Endothelial cell of umbilical vein (primary cell): ENCODE measurements around the gene GRID2. TPM values are rescaled to one million over a fixed set of nuclear protein-coding genes. Genes with fewer than 3 reads are reported as not detected.

Experiments used
- BruUV-seq: library from RNA; stranded (reverse); fragments of 400-500 nt; replicated peaks from 2 replicates; lab custom pipeline; 2021; lab: Mats Ljungman, UMichigan
- CTCF ChIA-PET: fragments of 300-600, 350-600 bp; sonication (Branson Sonifier 250); formaldehyde crosslinking; loops from one replicate; lab custom pipeline; 2021; ENCODE audit warnings: antibody characterized with exemption, inconsistent platforms; lab: Charles Lee
- POLR2A ChIA-PET: fragments of 300-600, 350-600 bp; sonication (Branson Sonifier 250); formaldehyde crosslinking; loops from one replicate; lab custom pipeline; 2021; ENCODE audit warnings: antibody characterized with exemption, inconsistent platforms; lab: Charles Lee
- DNase-seq: peaks from one replicate; pipeline ENCODE4 v3.0.0-alpha.2; 2011; ENCODE audit warnings: low read depth, low spot score
- FAIRE-seq: peaks from 2 replicates; lab custom pipeline; 2011; peaks lifted over from hg19 to GRCh38; lab: Jason Lieb, UNC
- H2AFZ ChIP-seq: 2 replicates; pipeline ENCODE4 v1.6.0; 2012; ENCODE audit warnings: low read depth, low read length, control low read depth, inconsistent platforms
- H3K27ac ChIP-seq: 2 replicates; pipeline ENCODE4 v1.5.1; 2011; ENCODE audit warnings: low read depth, mild to moderate bottlenecking, control low read depth, low read length, moderate library complexity; ENCODE audit not compliant: insufficient read depth
- H3K27me3 ChIP-seq, 2 experiments: 2 replicates each; pipeline versions ENCODE4 v1.6.0 to v1.6.1; 2011; ENCODE audit warnings: low read length in 2 of 2, mixed read lengths in 1 of 2; ENCODE audit not compliant: control insufficient read depth in 2 of 2, insufficient read depth in 2 of 2
- H3K36me3 ChIP-seq, 2 experiments: 2 replicates in 1 of 2; 3 replicates in 1 of 2; pipeline ENCODE4 v1.5.1; 2011; ENCODE audit warnings: low read length in 2 of 2, mild to moderate bottlenecking in 1 of 2, moderate library complexity in 1 of 2; ENCODE audit not compliant: control insufficient read depth in 2 of 2, insufficient read depth in 2 of 2; ENCODE audit errors: extremely low read depth in 1 of 2
- H3K4me1 ChIP-seq: 3 replicates; pipeline ENCODE4 v1.5.1; 2011; ENCODE audit warnings: mild to moderate bottlenecking, low read length; ENCODE audit not compliant: control insufficient read depth, insufficient read depth; ENCODE audit errors: extremely low read depth
- H3K4me2 ChIP-seq: 2 replicates; pipeline ENCODE4 v1.6.1; 2011; ENCODE audit warnings: low read length, control low read depth, mixed read lengths; ENCODE audit not compliant: insufficient read depth
- H3K4me3 ChIP-seq, 3 experiments: fragments of 200-600 bp in 1 of 3; sonication (generic), shearing (Covaris generic) in 1 of 3; replicated peaks in 1 of 3; 2 replicates each; pipeline ENCODE4 v1.5.1; 2011 to 2016; ENCODE audit warnings: control low read depth in 3 of 3, low read length in 3 of 3, mild to moderate bottlenecking in 2 of 3, inconsistent platforms in 1 of 3, low read depth in 1 of 3, moderate library complexity in 1 of 3; ENCODE audit not compliant: insufficient read depth in 1 of 3
- H3K79me2 ChIP-seq: 2 replicates; pipeline ENCODE4 v1.6.0; 2012; ENCODE audit warnings: low read length, inconsistent platforms; ENCODE audit not compliant: control insufficient read depth, insufficient read depth
- H3K9ac ChIP-seq: replicated peaks from 2 replicates; pipeline ENCODE3; 2011; ENCODE audit warnings: low read length, control low read depth; ENCODE audit not compliant: insufficient read depth; ENCODE audit errors: extremely low read depth
- H3K9me1 ChIP-seq: replicated peaks from 3 replicates; pipeline ENCODE4 v1.6.0; 2011; ENCODE audit warnings: mild to moderate bottlenecking, low read length; ENCODE audit not compliant: control insufficient read depth, insufficient read depth; ENCODE audit errors: extremely low read depth
- H3K9me3 ChIP-seq: replicated peaks from 2 replicates; pipeline ENCODE4 v1.5.1; 2012; ENCODE audit warnings: low read length, inconsistent platforms; ENCODE audit not compliant: control insufficient read depth, insufficient read depth
- H4K20me1 ChIP-seq: replicated peaks from 2 replicates; pipeline ENCODE3; 2011; ENCODE audit warnings: mild to moderate bottlenecking, low read length; ENCODE audit not compliant: control insufficient read depth, insufficient read depth; ENCODE audit errors: extremely low read depth
- EZH2 ChIP-seq: IDR thresholded peaks from 2 replicates; pipeline ENCODE4 v1.6.1; 2012; ENCODE audit warnings: borderline replicate concordance, low read depth, mild to moderate bottlenecking, moderate library complexity, low read length, inconsistent platforms; ENCODE audit not compliant: severe bottlenecking
- FOS ChIP-seq: IDR thresholded peaks from 2 replicates; pipeline ENCODE4 v1.6.1; 2011; ENCODE audit warnings: mild to moderate bottlenecking, low read length, moderate library complexity, borderline replicate concordance; ENCODE audit not compliant: insufficient read depth
- GATA2 ChIP-seq: IDR thresholded peaks from 2 replicates; pipeline ENCODE4 v1.7.0; 2011; ENCODE audit warnings: low read depth, mild to moderate bottlenecking, moderate library complexity, mixed read lengths, low read length; ENCODE audit not compliant: insufficient read length, insufficient read depth
- JUN ChIP-seq: IDR thresholded peaks from 2 replicates; pipeline ENCODE4 v1.6.1; 2011; ENCODE audit warnings: borderline replicate concordance, low read depth; ENCODE audit not compliant: insufficient read length, insufficient read depth
- MAX ChIP-seq: IDR thresholded peaks from 2 replicates; pipeline ENCODE4 v1.6.1; 2011; ENCODE audit not compliant: insufficient read depth, insufficient read length
- MYC ChIP-seq: IDR thresholded peaks from one replicate; pipeline ENCODE4 v1.6.1; 2011; ENCODE audit warnings: mild to moderate bottlenecking, low read depth, low read length
- POLR2A ChIP-seq: IDR thresholded peaks from 2 replicates; pipeline ENCODE4 v1.6.1; 2012; ENCODE audit warnings: low read depth, mild to moderate bottlenecking, control low read depth, low read length
- POLR2AphosphoS5 ChIP-seq: IDR thresholded peaks from 2 replicates; pipeline ENCODE4 v1.6.1; 2012; ENCODE audit warnings: low read depth, mild to moderate bottlenecking, control low read depth, low read length, moderate library complexity; ENCODE audit not compliant: insufficient read depth
- dilution Hi-C: fragments of 300-500 bp; cut with MboI; formaldehyde crosslinking; loops from one replicate; pipeline ENCODE4 v1.15.0; 2019; ENCODE audit warnings: low sequenced_read_pairs; ENCODE audit not compliant: extremely low pct_ligation_motif_present
- intact Hi-C: fragments of 100-400 bp; cut with micrococcal nuclease; formaldehyde crosslinking; loops from one replicate; pipeline ENCODE4 v1.10.0; 2022
- polyA plus RNA-seq, 4 experiments: library from polyadenylated mRNA; depleted of rRNA in 3 of 4; stranded (reverse) in 3 of 4; unstranded in 1 of 4; fragments of >200 nt; gene quantifications; 2 replicates each; pipeline versions ENCODE4 v1.2.1 to v1.2.3, GENCODE V29; 2011 to 2012; ENCODE audit warnings: missing spikeins in 1 of 4
- total RNA-seq: library from RNA; stranded (reverse); gene quantifications from 2 replicates; pipeline ENCODE4 v1.2.3, GENCODE V29; 2021
- TF ChIP-seq, protein P1 (sequence below), 2 donors: IDR thresholded peaks; 1 replicate in 1 of 2; 2 replicates in 1 of 2; pipeline ENCODE4 v1.5.1; 2011; ENCODE audit warnings: low read length in 2 of 2, mild to moderate bottlenecking in 2 of 2, moderate library complexity in 2 of 2, control low read depth in 1 of 2, inconsistent platforms in 1 of 2, low read depth in 1 of 2; ENCODE audit not compliant: insufficient read depth in 1 of 2; ENCODE audit errors: extremely low read depth in 1 of 2

GRID2 gene
- total and polyA plus RNA-seq, 2 donors (not counting 3 experiments of a cell fraction or from before 2014, with no cell fraction given): not detected

- dilution Hi-C loops (no loop called here), intact Hi-C loops (no loop called here)
- Histone ChIP-seq H3K4me2 (no peak overlapping the region), H3K27me3 (no peaks in the 10 kb centered on the region), H3K4me3 (no peak overlapping the region), H3K4me1 (no peaks in the 10 kb centered on the region), H3K9me1 (no peaks in the 10 kb centered on the region), H4K20me1 (no peaks in the 10 kb centered on the region), H3K79me2 (no peaks in the 10 kb centered on the region), H3K9ac (no peak overlapping the region), H2AFZ (no peak overlapping the region), H3K27ac (no peak overlapping the region), H3K9me3 (no peaks in the 10 kb centered on the region), H3K36me3 (no peaks in the 10 kb centered on the region)
- POLR2A ChIA-PET: no interaction called here
- FAIRE-seq (no peak), DNase-seq (no peak)
- CTCF ChIA-PET: no interaction called here
- no TSS peak for BruUV-seq
- no peak for TF ChIP-seq POLR2AphosphoS5
Measured at GRCh38 chr4:93779228-93779627, 1475.5 kb downstream of the GRID2 start.

GRCh38 chr4:93780080-93780479 lies 1476.3 kb downstream of the GRID2 start:
- POLR2A ChIA-PET: no interaction called here
- Histone ChIP-seq H3K9ac (no peak overlapping the region), H3K27ac (no peak overlapping the region), H3K4me2 (no peak overlapping the region), H3K9me1 (no peaks in the 10 kb centered on the region), H3K4me3 (no peak overlapping the region), H4K20me1 (no peaks in the 10 kb centered on the region), H3K4me1 (no peaks in the 10 kb centered on the region), H3K36me3 (no peaks in the 10 kb centered on the region), H3K79me2 (no peaks in the 10 kb centered on the region), H2AFZ (no peak overlapping the region), H3K27me3 (no peaks in the 10 kb centered on the region), H3K9me3 (no peaks in the 10 kb centered on the region)
- BruUV-seq: no TSS peak
- no peak for TF ChIP-seq FOS
- no peak for TF ChIP-seq JUN
- TF ChIP-seq MAX: no peak
- TF ChIP-seq, protein P1, sequence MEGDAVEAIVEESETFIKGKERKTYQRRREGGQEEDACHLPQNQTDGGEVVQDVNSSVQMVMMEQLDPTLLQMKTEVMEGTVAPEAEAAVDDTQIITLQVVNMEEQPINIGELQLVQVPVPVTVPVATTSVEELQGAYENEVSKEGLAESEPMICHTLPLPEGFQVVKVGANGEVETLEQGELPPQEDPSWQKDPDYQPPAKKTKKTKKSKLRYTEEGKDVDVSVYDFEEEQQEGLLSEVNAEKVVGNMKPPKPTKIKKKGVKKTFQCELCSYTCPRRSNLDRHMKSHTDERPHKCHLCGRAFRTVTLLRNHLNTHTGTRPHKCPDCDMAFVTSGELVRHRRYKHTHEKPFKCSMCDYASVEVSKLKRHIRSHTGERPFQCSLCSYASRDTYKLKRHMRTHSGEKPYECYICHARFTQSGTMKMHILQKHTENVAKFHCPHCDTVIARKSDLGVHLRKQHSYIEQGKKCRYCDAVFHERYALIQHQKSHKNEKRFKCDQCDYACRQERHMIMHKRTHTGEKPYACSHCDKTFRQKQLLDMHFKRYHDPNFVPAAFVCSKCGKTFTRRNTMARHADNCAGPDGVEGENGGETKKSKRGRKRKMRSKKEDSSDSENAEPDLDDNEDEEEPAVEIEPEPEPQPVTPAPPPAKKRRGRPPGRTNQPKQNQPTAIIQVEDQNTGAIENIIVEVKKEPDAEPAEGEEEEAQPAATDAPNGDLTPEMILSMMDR (IDR thresholded peaks at IDR 0.05; ENCODE audit: extremely low read depth in 1 of 2, insufficient read depth in 1 of 2, low read depth in 1 of 2, low read length in 2 of 2): no peak
- no peak for TF ChIP-seq GATA2
- TF ChIP-seq POLR2A: no peak
- TF ChIP-seq EZH2: no peak
- no peak for TF ChIP-seq POLR2AphosphoS5
- TF ChIP-seq MYC: no peak
- FAIRE-seq (no peak), DNase-seq (no peak)
- dilution Hi-C loops (no loop called here), intact Hi-C loops (no loop called here)
- CTCF ChIA-PET: no interaction called here
